NCI-H1417 (cell line): ENCODE results near the gene PRKAB2.
"Not testable (repeated sequence)": the region's sequence is repeated elsewhere in the genome, so short reads cannot be mapped to it uniquely, and the experiment has no call there.

Source experiments
- DNase-seq, 3 experiments: peaks; one replicate each; lab custom pipeline; 2025; lab: John Stamatoyannopoulos, UW

Gene PRKAB2

GRCh38 chr1:147109762-147110161 is 62.5 kb downstream of the PRKAB2 start:
- DNase-seq, result no peak

GRCh38 chr1:147109041-147109440 is 63.2 kb downstream of the PRKAB2 start:
- no peak for DNase-seq

GRCh38 chr1:147106407-147106881 is 65.8 kb downstream of the PRKAB2 start:
- not testable (repeated sequence) for DNase-seq

- no peak for DNase-seq
Measured at GRCh38 chr1:147105909-147106308, 66.4 kb downstream of the PRKAB2 start.
